Mesenchymal stem cell (in vitro differentiated cells and primary cell): ENCODE results near the gene KIF2B. TPM values are rescaled to one million over a fixed set of nuclear protein-coding genes. Genes with fewer than 3 reads are reported as not detected.

Experiments used
- DNase-seq: peaks from one replicate; pipeline ENCODE4 v3.0.0-alpha.2; 2013
- H2AFZ ChIP-seq: one replicate; pipeline ENCODE4 v1.6.1; 2013; ENCODE audit warnings: low read depth, mild to moderate bottlenecking, control low read depth, inconsistent platforms, low read length, moderate library complexity
- H2AK5ac ChIP-seq: 2 replicates; pipeline ENCODE4 v1.6.1; 2013; ENCODE audit warnings: low read length, moderate library complexity, mild to moderate bottlenecking, inconsistent platforms; ENCODE audit not compliant: severe bottlenecking
- H2BK120ac ChIP-seq: one replicate; pipeline ENCODE4 v1.6.1; 2013; ENCODE audit warnings: low read depth, mild to moderate bottlenecking, inconsistent platforms, low read length, moderate library complexity
- H2BK12ac ChIP-seq, 2 experiments: one replicate each; pipeline ENCODE4 v1.6.1; 2013; ENCODE audit warnings: inconsistent platforms in 2 of 2, low read length in 2 of 2, mild to moderate bottlenecking in 2 of 2, moderate library complexity in 2 of 2, control low read depth in 1 of 2
- H2BK15ac ChIP-seq: one replicate; pipeline ENCODE4 v1.6.1; 2013; ENCODE audit warnings: mild to moderate bottlenecking, low read depth, inconsistent platforms; ENCODE audit not compliant: poor library complexity, severe bottlenecking
- H2BK5ac ChIP-seq: 2 replicates; pipeline ENCODE4 v1.6.1; 2013; ENCODE audit warnings: low read depth, mild to moderate bottlenecking, low read length, control low read depth, inconsistent platforms; ENCODE audit not compliant: poor library complexity, severe bottlenecking
- H3K14ac ChIP-seq, 2 experiments: one replicate each; pipeline ENCODE4 v1.6.1; 2013; ENCODE audit warnings: inconsistent platforms in 2 of 2, low read length in 2 of 2, control low read depth in 1 of 2, mild to moderate bottlenecking in 1 of 2, moderate library complexity in 1 of 2
- H3K18ac ChIP-seq, 2 experiments: one replicate each; pipeline ENCODE4 v1.6.1; 2013; ENCODE audit warnings: inconsistent platforms in 2 of 2, low read length in 2 of 2, control low read depth in 1 of 2, low read depth in 1 of 2, mild to moderate bottlenecking in 1 of 2
- H3K23ac ChIP-seq, 2 experiments: one replicate each; pipeline ENCODE4 v1.6.1; 2013; ENCODE audit warnings: inconsistent platforms in 2 of 2, low read length in 2 of 2, mild to moderate bottlenecking in 2 of 2, moderate library complexity in 2 of 2, control low read depth in 1 of 2
- H3K27ac ChIP-seq: 2 replicates; pipeline ENCODE4 v1.5.1; 2013; ENCODE audit warnings: mild to moderate bottlenecking, moderate library complexity, low read length, control low read depth, inconsistent platforms; ENCODE audit not compliant: poor library complexity, severe bottlenecking
- H3K27me3 ChIP-seq, 2 experiments: 2 replicates each; pipeline versions ENCODE4 v1.6.1 to v1.7.0; 2013; ENCODE audit warnings: low read length in 2 of 2, mild to moderate bottlenecking in 2 of 2, moderate library complexity in 2 of 2, control low read depth in 1 of 2, inconsistent platforms in 1 of 2; ENCODE audit not compliant: control insufficient read depth in 1 of 2, insufficient read depth in 1 of 2
- H3K36me3 ChIP-seq, 2 experiments: 2 replicates each; pipeline versions ENCODE4 v1.6.1 to v1.7.0; 2013; ENCODE audit warnings: low read length in 2 of 2, control low read depth in 1 of 2, inconsistent platforms in 1 of 2, low read depth in 1 of 2, mild to moderate bottlenecking in 1 of 2; ENCODE audit not compliant: insufficient read depth in 2 of 2, control insufficient read depth in 1 of 2
- H3K4ac ChIP-seq, 2 experiments: one replicate each; pipeline ENCODE4 v1.6.1; 2013; ENCODE audit warnings: inconsistent platforms in 2 of 2, low read length in 2 of 2, mild to moderate bottlenecking in 2 of 2, moderate library complexity in 2 of 2, control low read depth in 1 of 2, low read depth in 1 of 2
- H3K4me1 ChIP-seq: 2 replicates; pipeline ENCODE4 v1.6.1; 2013; ENCODE audit warnings: low read depth, low read length, control low read depth; ENCODE audit not compliant: control insufficient read depth, insufficient read depth
- H3K4me2 ChIP-seq: 2 replicates; pipeline ENCODE4 v1.6.1; 2013; ENCODE audit warnings: low read length, mild to moderate bottlenecking, inconsistent platforms; ENCODE audit not compliant: poor library complexity, severe bottlenecking
- H3K4me3 ChIP-seq, 2 experiments: 2 replicates each; pipeline versions ENCODE4 v1.5.1 to v1.7.0; 2013; ENCODE audit warnings: low read length in 2 of 2, mild to moderate bottlenecking in 2 of 2, control low read depth in 1 of 2, low read depth in 1 of 2; ENCODE audit not compliant: insufficient read depth in 1 of 2
- H3K79me1 ChIP-seq: replicated peaks from 2 replicates; pipeline ENCODE4 v1.6.1; 2013; ENCODE audit warnings: mild to moderate bottlenecking, control low read depth, low read length, inconsistent platforms; ENCODE audit not compliant: poor library complexity, severe bottlenecking
- H3K9ac ChIP-seq: 2 replicates; pipeline ENCODE4 v1.7.0; 2013; ENCODE audit warnings: mild to moderate bottlenecking, low read length, moderate library complexity
- H3K9me3 ChIP-seq: 2 replicates; pipeline ENCODE4 v1.7.0; 2013; ENCODE audit warnings: mild to moderate bottlenecking, low read length; ENCODE audit not compliant: control insufficient read depth
- H4K8ac ChIP-seq: one replicate; pipeline ENCODE4 v1.6.1; 2013; ENCODE audit warnings: inconsistent platforms, mild to moderate bottlenecking, low read length, moderate library complexity
- H4K91ac ChIP-seq: one replicate; pipeline ENCODE4 v1.6.1; 2013; ENCODE audit warnings: mild to moderate bottlenecking, low read length, inconsistent platforms
- WGBS: methylation state at CpG from one replicate; pipeline ENCODE4 v1.1.7; 2013; ENCODE audit warnings: mixed read lengths; 5-methylcytosine and 5-hydroxymethylcytosine counted together
- polyA plus RNA-seq, 2 experiments: library from polyadenylated mRNA; stranded (reverse); fragments of 200-250 nt; gene quantifications; one replicate each; pipeline ENCODE4 v1.2.3, GENCODE V29; 2013

The KIF2B gene, protein sequence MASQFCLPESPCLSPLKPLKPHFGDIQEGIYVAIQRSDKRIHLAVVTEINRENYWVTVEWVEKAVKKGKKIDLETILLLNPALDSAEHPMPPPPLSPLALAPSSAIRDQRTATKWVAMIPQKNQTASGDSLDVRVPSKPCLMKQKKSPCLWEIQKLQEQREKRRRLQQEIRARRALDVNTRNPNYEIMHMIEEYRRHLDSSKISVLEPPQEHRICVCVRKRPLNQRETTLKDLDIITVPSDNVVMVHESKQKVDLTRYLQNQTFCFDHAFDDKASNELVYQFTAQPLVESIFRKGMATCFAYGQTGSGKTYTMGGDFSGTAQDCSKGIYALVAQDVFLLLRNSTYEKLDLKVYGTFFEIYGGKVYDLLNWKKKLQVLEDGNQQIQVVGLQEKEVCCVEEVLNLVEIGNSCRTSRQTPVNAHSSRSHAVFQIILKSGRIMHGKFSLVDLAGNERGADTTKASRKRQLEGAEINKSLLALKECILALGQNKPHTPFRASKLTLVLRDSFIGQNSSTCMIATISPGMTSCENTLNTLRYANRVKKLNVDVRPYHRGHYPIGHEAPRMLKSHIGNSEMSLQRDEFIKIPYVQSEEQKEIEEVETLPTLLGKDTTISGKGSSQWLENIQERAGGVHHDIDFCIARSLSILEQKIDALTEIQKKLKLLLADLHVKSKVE
- not detected for polyA plus RNA-seq (2013, experiment 1 of 2)
- polyA plus RNA-seq (2013, experiment 2 of 2), result not detected

- 84% methylated on average over 17 of the region's 17 CpGs for WGBS
- Histone ChIP-seq H3K14ac (no peak within 1 kb of the TSS), H3K4ac (no peak within 1 kb of the TSS), H3K4me2 (no peak within 1 kb of the TSS), H2BK15ac (no peak within 1 kb of the TSS), H2AFZ (no peak within 1 kb of the TSS), H2BK12ac (no peak within 1 kb of the TSS), H2BK120ac (no peak within 1 kb of the TSS), H4K91ac (no peak within 1 kb of the TSS), H2BK5ac (no peak within 1 kb of the TSS), H3K27me3 (no peaks in the 10 kb centered on the region), H4K8ac (no peak within 1 kb of the TSS), H3K23ac (no peak within 1 kb of the TSS), H3K36me3 (no peaks in the 10 kb centered on the region), H3K9ac (no peak within 1 kb of the TSS), H3K9me3 (peaks cover 13% of the 10 kb centered on the region), H3K4me1 (no peaks in the 10 kb centered on the region), H2AK5ac (no peak within 1 kb of the TSS), H3K4me3 (no peak within 1 kb of the TSS), H3K18ac (no peak within 1 kb of the TSS), H3K27ac (no peak within 1 kb of the TSS), H3K79me1 (no peaks in the 10 kb centered on the region)
- no peak for DNase-seq
Observed at GRCh38 chr17:53822764-53823163, at the start of gene KIF2B. TSS of gene KIF2B (plus strand) at chr17:53822927. CDS start at chr17:53823034, 107 bp downstream.

DNA sequence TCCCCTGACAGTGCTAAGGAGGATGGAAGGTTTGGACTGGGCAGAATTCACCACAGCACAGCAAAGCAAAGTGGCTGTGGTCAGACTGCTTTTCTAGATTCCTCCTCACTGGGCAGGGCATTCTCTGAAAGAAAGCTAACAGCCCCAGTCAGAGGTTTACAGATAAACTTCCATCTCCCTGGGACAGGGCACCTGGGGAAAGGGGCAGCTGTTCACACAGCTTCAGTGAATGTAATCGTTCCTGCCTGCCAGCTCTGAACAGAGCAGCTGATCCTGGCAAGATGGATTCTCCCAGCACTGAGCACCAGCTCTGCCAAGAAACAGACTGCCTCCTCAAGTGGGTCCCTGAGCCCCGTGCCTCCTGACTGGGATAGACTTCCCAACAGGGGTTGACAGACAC is 42.4 kb upstream of the KIF2B start:
- Histone ChIP-seq H4K91ac (no peak overlapping the region), H2AFZ (no peak overlapping the region), H3K36me3 (no peaks in the 10 kb centered on the region), H3K79me1 (no peaks in the 10 kb centered on the region), H2BK120ac (no peak overlapping the region), H2BK15ac (no peak overlapping the region), H3K27me3 (no peaks in the 10 kb centered on the region), H3K4me1 (no peaks in the 10 kb centered on the region), H3K9me3 (no peaks in the 10 kb centered on the region), H3K14ac (no peak overlapping the region), H3K4me3 (no peak overlapping the region), H4K8ac (no peak overlapping the region), H3K4ac (no peak overlapping the region), H3K23ac (no peak overlapping the region), H3K9ac (no peak overlapping the region), H2BK12ac (no peak overlapping the region), H3K18ac (no peak overlapping the region), H3K4me2 (no peak overlapping the region), H2BK5ac (no peak overlapping the region), H3K27ac (no peak overlapping the region), H2AK5ac (no peak overlapping the region)
- 67% methylated on average over 2 of the region's 2 CpGs for WGBS
- DNase-seq, result no peak

DNA sequence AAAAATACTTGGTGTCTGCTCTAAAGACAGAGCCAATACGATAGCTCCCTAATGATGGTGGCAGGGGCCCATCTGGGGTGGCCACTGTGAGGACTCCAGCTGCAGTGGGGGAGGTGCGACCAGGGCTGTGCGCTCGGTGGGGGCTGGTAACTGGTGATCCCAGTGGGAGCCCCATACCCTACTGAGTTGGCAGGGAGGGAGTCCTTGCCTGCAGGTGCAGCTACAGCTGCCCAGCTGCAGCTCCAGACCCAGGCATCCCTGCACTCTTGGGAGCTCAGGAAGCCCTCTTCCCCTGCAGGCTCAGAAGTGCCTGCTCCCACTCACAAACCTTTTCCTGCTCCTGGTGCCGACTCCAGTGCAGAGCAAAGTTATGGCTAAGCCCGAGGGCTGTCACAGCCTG is 31.2 kb upstream of the KIF2B start:
- H2BK120ac ChIP-seq, result no peak overlapping the region
- no peak overlapping the region for H3K4ac ChIP-seq
- H3K4me2 ChIP-seq, result no peak overlapping the region
- no peak overlapping the region for H3K14ac ChIP-seq
- no peak overlapping the region for H3K4me3 ChIP-seq
- H3K9ac ChIP-seq, result no peak overlapping the region
- H3K4me1 ChIP-seq, result peaks cover 2% of the 10 kb centered on the region
- H2BK12ac ChIP-seq, result no peak overlapping the region
- H4K91ac ChIP-seq, result no peak overlapping the region
- no peaks in the 10 kb centered on the region for H3K27me3 ChIP-seq
- no peak overlapping the region for H2AK5ac ChIP-seq
- no peak overlapping the region for H3K18ac ChIP-seq
- no peak overlapping the region for H2AFZ ChIP-seq
- no peaks in the 10 kb centered on the region for H3K36me3 ChIP-seq
- 87% methylated on average over 6 of the region's 6 CpGs for WGBS
- no peaks in the 10 kb centered on the region for H3K79me1 ChIP-seq
- no peak overlapping the region for H2BK5ac ChIP-seq
- H3K27ac ChIP-seq, result no peak overlapping the region
- no peak overlapping the region for H2BK15ac ChIP-seq
- no peak overlapping the region for H3K23ac ChIP-seq
- no peak overlapping the region for H4K8ac ChIP-seq
- no peak for DNase-seq
- no peaks in the 10 kb centered on the region for H3K9me3 ChIP-seq

- Histone ChIP-seq H2AFZ (no peak overlapping the region), H2BK12ac (no peak overlapping the region), H2BK120ac (no peak overlapping the region), H2BK15ac (no peak overlapping the region), H3K14ac (no peak overlapping the region), H3K18ac (no peak overlapping the region), H4K91ac (no peak overlapping the region), H2BK5ac (no peak overlapping the region), H3K4me2 (no peak overlapping the region), H3K27me3 (no peaks in the 10 kb centered on the region), H4K8ac (no peak overlapping the region), H3K79me1 (no peaks in the 10 kb centered on the region), H3K4me3 (no peak overlapping the region), H3K9me3 (no peaks in the 10 kb centered on the region), H3K4ac (no peak overlapping the region), H2AK5ac (no peak overlapping the region), H3K23ac (no peak overlapping the region), H3K4me1 (peaks cover 2% of the 10 kb centered on the region), H3K27ac (no peak overlapping the region), H3K36me3 (no peaks in the 10 kb centered on the region), H3K9ac (no peak overlapping the region)
- no peak for DNase-seq
- 73% methylated on average over 5 of the region's 5 CpGs for WGBS
Observed at GRCh38 chr17:53792451-53792850, 30.3 kb upstream of the KIF2B start.
